Nephron progenitor cell (in vitro differentiated cells): ENCODE results near the gene ZBTB7C.

Experiments used
- DNase-seq: peaks from one replicate; pipeline ENCODE4 v3.0.0; 2021
- H3K27ac Mint-ChIP-seq: 2 replicates; pipeline ENCODE4 v1.8.0; 2021; ENCODE audit warnings: mild to moderate bottlenecking, moderate library complexity, mixed read lengths
- H3K27me3 Mint-ChIP-seq: 2 replicates; pipeline ENCODE4 v1.8.0; 2021; ENCODE audit warnings: mild to moderate bottlenecking, low read depth, mixed read lengths; ENCODE audit not compliant: poor library complexity
- H3K36me3 Mint-ChIP-seq: 2 replicates; pipeline ENCODE4 v1.8.0; 2021; ENCODE audit warnings: low read depth, mixed read lengths
- H3K4me1 Mint-ChIP-seq: 2 replicates; pipeline ENCODE4 v1.8.0; 2021; ENCODE audit warnings: mixed read lengths
- H3K4me3 Mint-ChIP-seq: 2 replicates; pipeline ENCODE4 v1.8.0; 2021; ENCODE audit warnings: mild to moderate bottlenecking, moderate library complexity, mixed read lengths
- H3K9me3 Mint-ChIP-seq: 2 replicates; pipeline ENCODE4 v1.8.0; 2021; ENCODE audit warnings: mild to moderate bottlenecking, moderate library complexity, mixed read lengths
- CTCF ChIP-seq: fragments of 200-600 bp; sonication (generic); IDR thresholded peaks from 2 replicates; pipeline ENCODE4 v1.5.0; 2021; ENCODE audit warnings: antibody characterized with exemption

The ZBTB7C gene

GRCh38 chr18:48270929-48271328 lies 138.3 kb downstream of the ZBTB7C start:
- H3K4me1 Mint-ChIP-seq, result no peaks in the 10 kb centered on the region
- peaks cover 15% of the 10 kb centered on the region for H3K9me3 Mint-ChIP-seq
- DNase-seq, result no peak
- TF ChIP-seq CTCF, result no peak
- no peak overlapping the region for H3K27ac Mint-ChIP-seq
- H3K27me3 Mint-ChIP-seq, result no peaks in the 10 kb centered on the region
- H3K36me3 Mint-ChIP-seq, result no peaks in the 10 kb centered on the region
- no peak overlapping the region for H3K4me3 Mint-ChIP-seq

- Mint-ChIP-seq H3K36me3 (no peaks in the 10 kb centered on the region), H3K27me3 (peaks cover 4% of the 10 kb centered on the region), H3K27ac (no peak overlapping the region), H3K4me1 (peaks cover 35% of the 10 kb centered on the region), H3K9me3 (peaks cover 15% of the 10 kb centered on the region), H3K4me3 (no peak overlapping the region)
- TF ChIP-seq CTCF, result no peak
- DNase-seq, result no peak
Observed at GRCh38 chr18:48265328-48265727, 143.9 kb downstream of the ZBTB7C start.

- no peak for DNase-seq
- TF ChIP-seq CTCF, result no peak
- H3K27ac Mint-ChIP-seq, result no peak overlapping the region
- peaks cover 15% of the 10 kb centered on the region for H3K9me3 Mint-ChIP-seq
- H3K27me3 Mint-ChIP-seq, result peaks cover 7% of the 10 kb centered on the region
- no peak overlapping the region for H3K4me3 Mint-ChIP-seq
- no peaks in the 10 kb centered on the region for H3K36me3 Mint-ChIP-seq
- peaks cover 35% of the 10 kb centered on the region for H3K4me1 Mint-ChIP-seq
Observed at GRCh38 chr18:48263914-48264902, 145.0 kb downstream of the ZBTB7C start.

- Mint-ChIP-seq H3K4me1 (peaks cover 35% of the 10 kb centered on the region), H3K9me3 (peaks cover 12% of the 10 kb centered on the region), H3K4me3 (no peak overlapping the region), H3K27ac (no peak overlapping the region), H3K36me3 (no peaks in the 10 kb centered on the region), H3K27me3 (peaks cover 7% of the 10 kb centered on the region)
- no peak for TF ChIP-seq CTCF
- no peak for DNase-seq
Observed at GRCh38 chr18:48263192-48263853, 145.9 kb downstream of the ZBTB7C start.

GRCh38 chr18:48260237-48260636 lies 148.9 kb downstream of the ZBTB7C start:
- Mint-ChIP-seq H3K27ac (no peak overlapping the region), H3K9me3 (peaks cover 21% of the 10 kb centered on the region), H3K4me1 (peaks cover 29% of the 10 kb centered on the region), H3K36me3 (peaks cover 6% of the 10 kb centered on the region), H3K4me3 (no peak overlapping the region), H3K27me3 (peaks cover 7% of the 10 kb centered on the region)
- TF ChIP-seq CTCF, result no peak
- no peak for DNase-seq
